HEK293T (cell line): ENCODE results near the gene OR12D1.

Experiments
- CTCF ChIA-PET: fragments of 350-600 bp; formaldehyde crosslinking; extraction: SDS; loops from one replicate; lab custom pipeline; 2021; ENCODE audit warnings: antibody characterized with exemption, inconsistent platforms; lab: Yijun Ruan, JAX
- POLR2A ChIA-PET: fragments of 350-600 bp; formaldehyde crosslinking; extraction: SDS; loops from one replicate; lab custom pipeline; 2020; ENCODE audit warnings: antibody characterized with exemption, inconsistent platforms; lab: Yijun Ruan, JAX
- DNase-seq: peaks from one replicate; pipeline ENCODE4 v3.0.0; 2012; ENCODE audit warnings: mixed read lengths; ENCODE audit errors: extremely low spot score
- ARNT ChIP-seq: fragments of 450-650 bp; IDR thresholded peaks from 2 replicates; pipeline ENCODE4 v1.6.1; 2017; ENCODE audit warnings: mild to moderate bottlenecking
- BHLHE40 ChIP-seq: fragments of 450-650 bp; IDR thresholded peaks from 2 replicates; pipeline ENCODE4 v1.6.1; 2016; ENCODE audit warnings: mild to moderate bottlenecking, moderate library complexity, borderline replicate concordance
- CTBP1 ChIP-seq: fragments of 450-650 bp; IDR thresholded peaks from 2 replicates; pipeline ENCODE4 v1.6.1; 2016; ENCODE audit warnings: borderline replicate concordance
- ELF4 ChIP-seq: fragments of 450-650 bp; IDR thresholded peaks from 2 replicates; pipeline ENCODE4 v1.6.1; 2017; ENCODE audit warnings: antibody characterized with exemption
- FOXA1 ChIP-seq: fragments of 450-650 bp; IDR thresholded peaks from 2 replicates; pipeline ENCODE4 v1.6.1; 2016; ENCODE audit warnings: mild to moderate bottlenecking
- FOXK2 ChIP-seq: fragments of 450-650 bp; IDR thresholded peaks from 2 replicates; pipeline ENCODE4 v1.6.1; 2016; ENCODE audit warnings: mild to moderate bottlenecking
- FOXM1 ChIP-seq: fragments of 450-650 bp; IDR thresholded peaks from 2 replicates; pipeline ENCODE4 v1.6.1; 2017; ENCODE audit warnings: mild to moderate bottlenecking, borderline replicate concordance
- HDGF ChIP-seq: fragments of 450-650 bp; IDR thresholded peaks from 2 replicates; pipeline ENCODE4 v1.6.1; 2017; ENCODE audit warnings: antibody characterized with exemption, borderline replicate concordance
- L3MBTL2 ChIP-seq: fragments of 450-650 bp; conservative IDR thresholded peaks from 2 replicates; pipeline ENCODE4 v1.6.1; 2016; ENCODE audit warnings: mild to moderate bottlenecking
- LEF1 ChIP-seq: fragments of 450-650 bp; IDR thresholded peaks from 2 replicates; pipeline ENCODE4 v1.6.1; 2017; ENCODE audit warnings: mild to moderate bottlenecking, borderline replicate concordance
- NFRKB ChIP-seq: fragments of 450-650 bp; IDR thresholded peaks from 2 replicates; pipeline ENCODE4 v1.6.1; 2016; ENCODE audit warnings: mild to moderate bottlenecking, moderate library complexity
- SP1 ChIP-seq: fragments of 450-650 bp; IDR thresholded peaks from 2 replicates; pipeline ENCODE4 v1.6.1; 2017
- SUZ12 ChIP-seq: fragments of 450-650 bp; IDR thresholded peaks from 2 replicates; pipeline ENCODE4 v1.6.1; 2016; ENCODE audit warnings: mild to moderate bottlenecking
- TARDBP ChIP-seq: fragments of 450-650 bp; IDR thresholded peaks from 2 replicates; pipeline ENCODE4 v1.6.1; 2016
- ZNF384 ChIP-seq: fragments of 450-650 bp; IDR thresholded peaks from 2 replicates; pipeline ENCODE4 v1.6.1; 2016
- TF ChIP-seq, protein P1 (sequence below): fragments of 450-650 bp; IDR thresholded peaks from 2 replicates; pipeline ENCODE4 v1.6.1; 2016

The OR12D1 gene

GRCh38 chr6:29395331-29395730 is 19.4 kb upstream of the OR12D1 start, which contains the start of gene OR12D2:
TSS of gene OR12D2 (plus strand) at chr6:29395631. CDS start at chr6:29396700, 1,069 bp downstream.
- CTCF ChIA-PET: no interaction called here
- no peak for DNase-seq
- POLR2A ChIA-PET: no interaction called here
- no peak for TF ChIP-seq L3MBTL2
- no peak for TF ChIP-seq FOXA1
- no peak for TF ChIP-seq SUZ12
- no peak for TF ChIP-seq NFRKB
- TF ChIP-seq, protein P1, sequence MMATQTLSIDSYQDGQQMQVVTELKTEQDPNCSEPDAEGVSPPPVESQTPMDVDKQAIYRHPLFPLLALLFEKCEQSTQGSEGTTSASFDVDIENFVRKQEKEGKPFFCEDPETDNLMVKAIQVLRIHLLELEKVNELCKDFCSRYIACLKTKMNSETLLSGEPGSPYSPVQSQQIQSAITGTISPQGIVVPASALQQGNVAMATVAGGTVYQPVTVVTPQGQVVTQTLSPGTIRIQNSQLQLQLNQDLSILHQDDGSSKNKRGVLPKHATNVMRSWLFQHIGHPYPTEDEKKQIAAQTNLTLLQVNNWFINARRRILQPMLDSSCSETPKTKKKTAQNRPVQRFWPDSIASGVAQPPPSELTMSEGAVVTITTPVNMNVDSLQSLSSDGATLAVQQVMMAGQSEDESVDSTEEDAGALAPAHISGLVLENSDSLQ: no peak

DNA sequence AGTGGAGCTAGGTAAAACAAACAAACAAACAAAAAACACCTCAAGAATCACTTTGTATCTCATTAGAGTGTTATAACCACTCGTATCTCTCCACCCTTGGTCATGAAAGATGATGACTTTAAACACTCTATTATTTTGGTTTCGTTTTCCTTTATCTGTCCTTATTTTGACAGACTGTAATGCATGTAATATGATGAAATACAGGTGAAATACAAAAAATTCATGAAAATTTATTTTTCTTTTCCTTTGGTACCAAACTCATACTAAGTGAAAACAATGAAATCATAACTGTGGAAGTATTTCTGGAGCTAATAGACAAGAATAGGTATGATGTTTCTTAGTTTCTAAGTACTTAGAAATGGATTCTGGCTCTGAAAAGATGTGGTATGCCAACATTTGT is 15.2 kb upstream of the OR12D1 start:
- TF ChIP-seq SP1 (no peak), FOXA1 (no peak), ZNF384 (no peak), BHLHE40 (no peak), ELF4 (no peak), SUZ12 (no peak), LEF1 (no peak), CTBP1 (no peak)
- TF ChIP-seq, protein P1: no peak
- no peak for DNase-seq
- CTCF ChIA-PET: no interaction called here
- POLR2A ChIA-PET: no interaction called here

DNA sequence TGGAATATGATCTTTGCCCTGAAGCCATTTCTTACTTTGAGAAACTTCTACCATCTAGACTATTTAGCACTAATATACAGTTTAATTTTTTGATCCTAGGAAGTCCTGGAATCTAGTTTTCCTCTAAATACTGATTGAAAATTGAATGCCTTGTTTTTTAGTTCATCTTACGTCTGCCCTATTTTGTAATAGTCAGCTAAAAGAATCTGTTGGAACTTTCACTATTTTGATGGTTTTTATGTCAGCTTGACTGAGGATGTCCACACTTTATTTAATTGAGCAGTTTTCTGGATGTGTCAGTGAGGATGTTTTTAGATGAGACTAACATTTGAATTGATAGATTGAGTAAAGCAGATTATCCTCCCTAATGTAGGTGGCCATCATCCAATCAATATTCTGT is 10.9 kb upstream of the OR12D1 start:
- no peak for DNase-seq
- POLR2A ChIA-PET: no interaction called here
- CTCF ChIA-PET: interaction anchor here (0.7 kb wide), 1 partner anchor 68 kb away, joined by 3 read pairs; no protein-coding TSS in a partner anchor
- TF ChIP-seq SUZ12 (no peak), ARNT (no peak), TARDBP (no peak), ELF4 (no peak), BHLHE40 (no peak), NFRKB (no peak), LEF1 (no peak), FOXM1 (no peak), HDGF (no peak), FOXA1 (no peak), L3MBTL2 (no peak), FOXK2 (no peak), SP1 (no peak), CTBP1 (no peak), ZNF384 (no peak)
- TF ChIP-seq, protein P1: no peak

DNA sequence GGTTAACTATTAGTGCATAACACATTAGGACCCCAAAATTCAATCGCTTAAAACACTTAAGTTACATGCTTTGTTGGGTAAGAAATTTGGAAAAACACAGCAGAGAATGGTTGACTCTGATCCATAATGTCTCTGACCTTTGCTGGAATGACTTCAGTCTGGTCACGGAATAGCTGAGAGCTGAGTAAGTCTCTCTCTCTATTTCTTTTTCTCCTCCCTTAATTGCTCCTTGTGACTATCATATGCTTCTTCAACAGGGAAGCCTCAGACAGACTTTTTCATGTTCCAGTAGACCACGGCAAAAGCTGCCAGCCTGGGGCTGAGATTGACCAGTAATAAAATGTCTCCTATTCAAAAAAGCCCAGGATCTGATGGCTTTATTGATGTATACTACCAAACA is 4.8 kb downstream of the OR12D1 start:
- ChIA-PET CTCF (no interaction called here), POLR2A (no interaction called here)
- DNase-seq: no peak
- no peak for TF ChIP-seq ZNF384

DNA sequence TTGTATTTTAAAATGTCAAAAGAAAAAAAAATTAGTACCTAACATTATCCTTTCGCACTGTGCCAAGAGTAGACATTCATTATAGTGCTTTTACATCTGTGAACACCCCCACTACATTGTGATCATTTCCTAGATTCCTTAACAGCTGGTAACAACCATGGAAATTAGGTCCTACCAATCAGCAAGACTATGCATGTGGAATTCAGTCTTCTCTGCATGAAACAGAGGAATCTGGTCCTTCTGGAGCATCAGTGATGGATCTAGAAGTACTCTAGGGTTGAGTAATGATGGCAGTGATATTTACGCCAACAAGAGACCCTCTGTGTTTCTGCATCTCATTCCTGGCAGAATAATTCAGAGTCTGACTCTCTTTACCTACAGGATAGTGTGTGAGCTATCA is 9.4 kb downstream of the OR12D1 start:
- ChIA-PET POLR2A (no interaction called here), CTCF (no interaction called here)
- DNase-seq: no peak
- no peak for TF ChIP-seq ARNT
- TF ChIP-seq, protein P1: no peak
- no peak for TF ChIP-seq ELF4
- TF ChIP-seq FOXM1: no peak

DNA sequence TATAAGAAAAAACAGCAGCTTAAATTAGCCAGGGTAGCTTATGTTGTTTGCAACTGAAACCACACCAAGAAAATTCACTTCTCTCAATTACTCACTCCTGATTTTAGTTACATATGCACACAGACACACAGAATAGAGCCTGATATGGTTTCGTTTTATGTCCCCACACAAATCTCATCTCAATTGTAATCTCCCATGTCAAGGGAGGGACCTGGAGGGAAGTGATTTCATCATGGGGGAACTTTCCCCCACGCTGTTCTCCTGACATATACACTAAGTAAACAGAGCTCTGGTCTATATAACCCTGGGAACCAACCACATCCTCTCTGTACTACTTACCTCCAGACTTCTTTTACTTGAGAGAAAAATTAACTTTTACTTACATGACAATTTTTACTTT is 9.8 kb downstream of the OR12D1 start:
- CTCF ChIA-PET: no interaction called here
- TF ChIP-seq, protein P1: no peak
- TF ChIP-seq FOXA1 (no peak), ELF4 (no peak), NFRKB (no peak), ARNT (no peak), FOXK2 (no peak), TARDBP (no peak), L3MBTL2 (no peak), CTBP1 (no peak), LEF1 (no peak), SUZ12 (no peak), ZNF384 (no peak), BHLHE40 (no peak), FOXM1 (no peak), HDGF (no peak), SP1 (no peak)
- POLR2A ChIA-PET: no interaction called here
- DNase-seq: no peak
